WTC11 (cell line): Measurements from ENCODE around the gene RAB4A. TPM values are rescaled to one million over a fixed set of nuclear protein-coding genes. Genes with fewer than 3 reads are reported as not detected.

ENCODE experiments used
- ATAC-seq: fragments of 200-7000 bp; cut with Tn5 transposase; 2 replicates; pipeline ENCODE4 v1.10.0; 2021; ENCODE audit warnings: mild to moderate bottlenecking, moderate library complexity
- CTCF ChIA-PET: fragments of 300-600 bp; sonication (Branson Sonifier 250); formaldehyde crosslinking; loops from one replicate; lab custom pipeline; 2021; ENCODE audit warnings: antibody characterized with exemption; lab: Charles Lee
- POLR2A ChIA-PET: fragments of 350-600 bp; sonication (Branson Sonifier 250); formaldehyde crosslinking; loops from one replicate; lab custom pipeline; 2021; ENCODE audit warnings: antibody characterized with exemption; lab: Charles Lee
- DNase-seq: peaks from one replicate; pipeline ENCODE4 v3.0.0; 2021; ENCODE audit warnings: low spot score
- H3K27ac Mint-ChIP-seq: 2 replicates; pipeline ENCODE4 v1.8.0; 2021; ENCODE audit warnings: mixed read lengths
- H3K27me3 Mint-ChIP-seq: 2 replicates; pipeline ENCODE4 v1.8.0; 2021; ENCODE audit warnings: low read depth, mild to moderate bottlenecking, moderate library complexity, mixed read lengths
- H3K36me3 Mint-ChIP-seq: 2 replicates; pipeline ENCODE4 v1.8.0; 2021; ENCODE audit warnings: mixed read lengths
- H3K4me1 Mint-ChIP-seq: 2 replicates; pipeline ENCODE4 v1.8.0; 2022; ENCODE audit warnings: mixed read lengths
- H3K4me3 Mint-ChIP-seq: 2 replicates; pipeline ENCODE4 v1.8.0; 2021; ENCODE audit warnings: mild to moderate bottlenecking, moderate library complexity, mixed read lengths
- H3K9me3 Mint-ChIP-seq: 2 replicates; pipeline ENCODE4 v1.8.0; 2021; ENCODE audit warnings: mixed read lengths
- ATF2 ChIP-seq: sonication (generic); formaldehyde crosslinking; IDR thresholded peaks from 2 replicates; pipeline ENCODE4 v1.8.1; 2022; ENCODE audit warnings: low read depth, missing genetic modification reagents, borderline replicate concordance
- CREM ChIP-seq: sonication (generic); formaldehyde crosslinking; IDR thresholded peaks from 2 replicates; pipeline ENCODE4 v1.8.1; 2022; ENCODE audit warnings: mild to moderate bottlenecking, missing genetic modification reagents, moderate library complexity
- CTCF ChIP-seq: fragments of 200-600 bp; IDR thresholded peaks from 2 replicates; pipeline ENCODE4 v1.8.0; 2022; ENCODE audit warnings: antibody characterized with exemption
- E2F1 ChIP-seq: sonication (generic); formaldehyde crosslinking; IDR thresholded peaks from 2 replicates; pipeline ENCODE4 v1.8.0; 2022; ENCODE audit warnings: mild to moderate bottlenecking, missing genetic modification reagents
- E2F5 ChIP-seq: sonication (generic); formaldehyde crosslinking; IDR thresholded peaks from 2 replicates; pipeline ENCODE4 v1.8.1; 2022; ENCODE audit warnings: mild to moderate bottlenecking, moderate library complexity, missing genetic modification reagents
- EMX1 ChIP-seq: fragments of 250-450 bp; sonication (Bioruptor Pico); IDR thresholded peaks from 2 replicates; pipeline ENCODE4 v1.8.0; 2021; ENCODE audit warnings: mild to moderate bottlenecking
- ERG ChIP-seq: fragments of 250-450 bp; sonication (Bioruptor Pico); IDR thresholded peaks from 2 replicates; pipeline ENCODE4 v1.8.0; 2021; ENCODE audit warnings: mild to moderate bottlenecking
- GABPB1 ChIP-seq: sonication (generic); formaldehyde crosslinking; IDR thresholded peaks from 2 replicates; pipeline ENCODE4 v1.8.1; 2023; ENCODE audit warnings: mild to moderate bottlenecking, missing genetic modification reagents
- IRF1 ChIP-seq: sonication (generic); formaldehyde crosslinking; IDR thresholded peaks from 2 replicates; pipeline ENCODE4 v1.8.0; 2023; ENCODE audit warnings: missing genetic modification reagents
- IRF2 ChIP-seq: sonication (generic); formaldehyde crosslinking; IDR thresholded peaks from 2 replicates; pipeline ENCODE4 v1.8.0; 2022; ENCODE audit warnings: low read depth, missing genetic modification reagents, borderline replicate concordance
- JAZF1 ChIP-seq: fragments of 250-450 bp; sonication (Bioruptor Pico); IDR thresholded peaks from 2 replicates; pipeline ENCODE4 v1.9.0; 2021; ENCODE audit warnings: moderate library complexity, mild to moderate bottlenecking, inconsistent platforms
- JUN ChIP-seq: sonication (generic); formaldehyde crosslinking; IDR thresholded peaks from 2 replicates; pipeline ENCODE4 v1.8.0; 2023; ENCODE audit warnings: mild to moderate bottlenecking, missing genetic modification reagents
- KAT7 ChIP-seq: sonication (generic); formaldehyde crosslinking; IDR thresholded peaks from 2 replicates; pipeline ENCODE4 v1.8.1; 2023; ENCODE audit warnings: missing genetic modification reagents, mild to moderate bottlenecking, borderline replicate concordance
- NFYB ChIP-seq: sonication (generic); formaldehyde crosslinking; conservative IDR thresholded peaks from 2 replicates; pipeline ENCODE4 v1.8.0; 2022; ENCODE audit warnings: low read depth, missing genetic modification reagents
- NR1H2 ChIP-seq: sonication (generic); formaldehyde crosslinking; IDR thresholded peaks from 2 replicates; pipeline ENCODE4 v1.9.0; 2021; ENCODE audit warnings: mild to moderate bottlenecking, moderate library complexity, missing genetic modification reagents
- PREB ChIP-seq: sonication (generic); formaldehyde crosslinking; IDR thresholded peaks from 2 replicates; pipeline ENCODE4 v1.8.1; 2022; ENCODE audit warnings: mild to moderate bottlenecking, missing genetic modification reagents, moderate library complexity, borderline replicate concordance
- SMAD4 ChIP-seq: sonication (generic); formaldehyde crosslinking; IDR thresholded peaks from 2 replicates; pipeline ENCODE4 v1.8.0; 2022; ENCODE audit warnings: mild to moderate bottlenecking, missing genetic modification reagents
- TCF7 ChIP-seq: sonication (generic); formaldehyde crosslinking; IDR thresholded peaks from 2 replicates; pipeline ENCODE4 v1.8.0; 2022; ENCODE audit warnings: mild to moderate bottlenecking, low read depth, missing genetic modification reagents, moderate library complexity
- TEAD1 ChIP-seq: sonication (generic); formaldehyde crosslinking; IDR thresholded peaks from 2 replicates; pipeline ENCODE4 v1.8.0; 2022; ENCODE audit warnings: mild to moderate bottlenecking, missing genetic modification reagents
- TP53 ChIP-seq: sonication (generic); formaldehyde crosslinking; IDR thresholded peaks from 2 replicates; pipeline ENCODE4 v1.8.1; 2023; ENCODE audit warnings: mild to moderate bottlenecking, missing genetic modification reagents
- USF2 ChIP-seq: sonication (generic); formaldehyde crosslinking; IDR thresholded peaks from 2 replicates; pipeline ENCODE4 v1.8.1; 2023; ENCODE audit warnings: mild to moderate bottlenecking, missing genetic modification reagents, moderate library complexity
- ZNF232 ChIP-seq: sonication (generic); formaldehyde crosslinking; IDR thresholded peaks from 2 replicates; pipeline ENCODE4 v1.8.0; 2022; ENCODE audit warnings: mild to moderate bottlenecking, missing genetic modification reagents
- ZNF396 ChIP-seq: fragments of 250-450 bp; sonication (Bioruptor Pico); IDR thresholded peaks from 2 replicates; pipeline ENCODE4 v1.8.0; 2021; ENCODE audit warnings: mild to moderate bottlenecking, moderate library complexity, borderline replicate concordance
- total RNA-seq: library from RNA; stranded (reverse); gene quantifications from 3 replicates; pipeline ENCODE4 v1.2.3, GENCODE V29; 2021

Gene RAB4A
- total RNA-seq, 1 experiment from 2014 or later, result 67.9 TPM

GRCh38 chr1:229238231-229238630 lies 32.7 kb upstream of the RAB4A start (continued):
- TF ChIP-seq PREB (CRISPR knock-in tag) (no peak), USF2 (CRISPR knock-in tag) (no peak), ATF2 (CRISPR knock-in tag) (no peak), E2F1 (CRISPR knock-in tag) (no peak)

- ATAC-seq, result peak; percentile 57; the same call in 1 of the 2 replicates
- ChIA-PET CTCF (interaction anchor here (1.0 to 1.5 kb wide), 2 partner anchors 9 to 575 kb away, joined by 3 read pairs; no protein-coding TSS in a partner anchor), POLR2A (no interaction called here)
Measured at GRCh38 chr1:229238674-229239415, 32.1 kb upstream of the RAB4A start.

GRCh38 chr1:229240532-229240931 lies 30.4 kb upstream of the RAB4A start:
- ChIA-PET CTCF (no interaction called here), POLR2A (no interaction called here)
- ATAC-seq, result no peak
- peaks cover 31% of the 10 kb centered on the region for H3K9me3 Mint-ChIP-seq
- H3K4me1 Mint-ChIP-seq, result peaks cover 25% of the 10 kb centered on the region
- no peak overlapping the region for H3K27ac Mint-ChIP-seq
- H3K4me3 Mint-ChIP-seq, result no peak overlapping the region
- no peak for DNase-seq
- H3K36me3 Mint-ChIP-seq, result peaks cover 18% of the 10 kb centered on the region
- H3K27me3 Mint-ChIP-seq, result peaks cover 12% of the 10 kb centered on the region
- no peak for TF ChIP-seq JUN (CRISPR knock-in tag)
- TF ChIP-seq ERG (CRISPR knock-in tag), result no peak
- no peak for TF ChIP-seq NR1H2 (CRISPR knock-in tag)
- no peak for TF ChIP-seq ZNF396
- TF ChIP-seq ZNF232, result no peak
- TF ChIP-seq IRF1, result no peak
- TF ChIP-seq EMX1 (CRISPR knock-in tag), result no peak
- no peak for TF ChIP-seq CTCF
- TF ChIP-seq CREM, result no peak
- no peak for TF ChIP-seq TEAD1
- no peak for TF ChIP-seq TCF7 (CRISPR knock-in tag)
- no peak for TF ChIP-seq SMAD4 (CRISPR knock-in tag)
- no peak for TF ChIP-seq E2F5 (CRISPR knock-in tag)
- TF ChIP-seq GABPB1 (CRISPR knock-in tag), result no peak
- no peak for TF ChIP-seq PREB (CRISPR knock-in tag)
- TF ChIP-seq IRF2 (CRISPR knock-in tag), result no peak

More at GRCh38 chr1:229238674-229239415, 32.1 kb upstream of the RAB4A start:
- peaks cover 20% of the 10 kb centered on the region for H3K9me3 Mint-ChIP-seq
- H3K4me3 Mint-ChIP-seq, result no peak overlapping the region
- no peak for DNase-seq
- H3K27ac Mint-ChIP-seq, result no peak overlapping the region
- H3K27me3 Mint-ChIP-seq, result peaks cover 12% of the 10 kb centered on the region
- peaks cover 8% of the 10 kb centered on the region for H3K36me3 Mint-ChIP-seq
- TF ChIP-seq NFYB (CRISPR knock-in tag), result no peak
- TF ChIP-seq KAT7 (CRISPR knock-in tag), result no peak
- TF ChIP-seq JAZF1 (CRISPR knock-in tag), result no peak
- no peak for TF ChIP-seq SMAD4 (CRISPR knock-in tag)
- TF ChIP-seq TP53 (CRISPR knock-in tag), result no peak
- H3K4me1 Mint-ChIP-seq, result peaks cover 38% of the 10 kb centered on the region
